GM23338 (cell line): ENCODE data around the gene CDH8. TPM values are rescaled to one million over a fixed set of nuclear protein-coding genes. Genes with fewer than 3 reads are reported as not detected.

Experiments used
- REST ChIP-seq: IDR thresholded peaks from one replicate; pipeline ENCODE4 v1.6.1; 2018; ENCODE audit warnings: antibody characterized with exemption; ENCODE audit not compliant: unreplicated experiment
- ZNF114 ChIP-seq: fragments of 250-450 bp; sonication (Bioruptor Pico); IDR thresholded peaks from 2 replicates; pipeline ENCODE4 v1.5.0; 2020; ENCODE audit warnings: mild to moderate bottlenecking, moderate library complexity
- polyA plus RNA-seq: library from polyadenylated mRNA; unstranded; fragments of >200 nt; fragmentation: Nextera tagmentation; extraction: Ambion mirVana; gene quantifications from 2 replicates; pipeline ENCODE4 v1.2.1, GENCODE V29; 2016
- total RNA-seq: library from RNA; depleted of rRNA; stranded (reverse); fragments of >200 nt; shearing (Covaris generic); gene quantifications from 2 replicates; pipeline ENCODE4 v1.2.3, GENCODE V29; 2014
- TF ChIP-seq, protein P1 (sequence below), 2 experiments: fragments of 200-600 bp in 1 of 2; sonication (generic) in 1 of 2; conservative IDR thresholded peaks; 2 replicates each; pipeline versions ENCODE4 v1.5.1 to v1.6.1; 2016 to 2017; ENCODE audit warnings: antibody characterized with exemption in 2 of 2, low read depth in 2 of 2, mild to moderate bottlenecking in 2 of 2, moderate library complexity in 1 of 2

The CDH8 gene
- total and polyA plus RNA-seq, 2 experiments from 2014 or later: 10.2 to 11.7 TPM

- TF ChIP-seq ZNF114 (CRISPR knock-in tag) (no peak), REST (no peak)
- TF ChIP-seq, protein P1, sequence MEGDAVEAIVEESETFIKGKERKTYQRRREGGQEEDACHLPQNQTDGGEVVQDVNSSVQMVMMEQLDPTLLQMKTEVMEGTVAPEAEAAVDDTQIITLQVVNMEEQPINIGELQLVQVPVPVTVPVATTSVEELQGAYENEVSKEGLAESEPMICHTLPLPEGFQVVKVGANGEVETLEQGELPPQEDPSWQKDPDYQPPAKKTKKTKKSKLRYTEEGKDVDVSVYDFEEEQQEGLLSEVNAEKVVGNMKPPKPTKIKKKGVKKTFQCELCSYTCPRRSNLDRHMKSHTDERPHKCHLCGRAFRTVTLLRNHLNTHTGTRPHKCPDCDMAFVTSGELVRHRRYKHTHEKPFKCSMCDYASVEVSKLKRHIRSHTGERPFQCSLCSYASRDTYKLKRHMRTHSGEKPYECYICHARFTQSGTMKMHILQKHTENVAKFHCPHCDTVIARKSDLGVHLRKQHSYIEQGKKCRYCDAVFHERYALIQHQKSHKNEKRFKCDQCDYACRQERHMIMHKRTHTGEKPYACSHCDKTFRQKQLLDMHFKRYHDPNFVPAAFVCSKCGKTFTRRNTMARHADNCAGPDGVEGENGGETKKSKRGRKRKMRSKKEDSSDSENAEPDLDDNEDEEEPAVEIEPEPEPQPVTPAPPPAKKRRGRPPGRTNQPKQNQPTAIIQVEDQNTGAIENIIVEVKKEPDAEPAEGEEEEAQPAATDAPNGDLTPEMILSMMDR (conservative IDR thresholded peaks at IDR 0.05; ENCODE audit: low read depth in 2 of 2): no peak
Measured at GRCh38 chr16:61606581-61606980, 429.7 kb downstream of the CDH8 start (continued).
